ENCODE measurements around the gene LIN7B. TPM values are rescaled to one million over a fixed set of nuclear protein-coding genes. Genes with fewer than 3 reads are reported as not detected.

The LIN7B gene
- total and polyA plus RNA-seq, 2 of the 13 experiments (the other 11 are each of a cell fraction or from before 2014, with no cell fraction given): 5.3 to 7.6 TPM

GRCh38 chr19:49114630-49115363, 627 bp downstream of the LIN7B start (continued):
- no peak for TF ChIP-seq ZNF563 (CRISPR knock-in tag; IDR thresholded peaks at IDR 0.05)
- TF ChIP-seq ZNF224 (CRISPR knock-in tag; IDR thresholded peaks at IDR 0.05): no peak
- TF ChIP-seq U2AF2 (IDR thresholded peaks at IDR 0.05; ENCODE audit: low read depth, low read length): no peak
- no peak for TF ChIP-seq ZNF260 (CRISPR knock-in tag; IDR thresholded peaks at IDR 0.05; ENCODE audit: borderline replicate concordance, low read depth)
- no peak for TF ChIP-seq ATAD3A (CRISPR knock-in tag; IDR thresholded peaks at IDR 0.05)
- TF ChIP-seq ZNF543 (CRISPR knock-in tag; IDR thresholded peaks at IDR 0.05): no peak
- no peak for TF ChIP-seq RXRB (CRISPR knock-in tag; IDR thresholded peaks at IDR 0.05; ENCODE audit: borderline replicate concordance)
- TF ChIP-seq ZKSCAN1 (IDR thresholded peaks at IDR 0.05; ENCODE audit: low read length): no peak
- TF ChIP-seq PREB (CRISPR knock-in tag; IDR thresholded peaks at IDR 0.05): no peak
- no peak for TF ChIP-seq ZMYM3 (CRISPR knock-in tag; IDR thresholded peaks at IDR 0.05)
- no peak; the same call in 1 of the 2 replicates for TF ChIP-seq NRL (CRISPR knock-in tag; IDR thresholded peaks at IDR 0.05; ENCODE audit: borderline replicate concordance)
- TF ChIP-seq HES4 (CRISPR knock-in tag; IDR thresholded peaks at IDR 0.05; ENCODE audit: borderline replicate concordance): no peak
- no peak for TF ChIP-seq AKNA (CRISPR knock-in tag; IDR thresholded peaks at IDR 0.05; ENCODE audit: borderline replicate concordance)
- no peak for TF ChIP-seq BORCS8-MEF2B (CRISPR knock-in tag; IDR thresholded peaks at IDR 0.05)
- TF ChIP-seq HMG20A (CRISPR knock-in tag; IDR thresholded peaks at IDR 0.05; ENCODE audit: borderline replicate concordance): no peak
- TF ChIP-seq BCL6 (CRISPR knock-in tag; IDR thresholded peaks at IDR 0.05): no peak
- TF ChIP-seq TRAFD1 (CRISPR knock-in tag; IDR thresholded peaks at IDR 0.05; ENCODE audit: borderline replicate concordance): no peak
- TF ChIP-seq ZNF343 (CRISPR knock-in tag; IDR thresholded peaks at IDR 0.05): no peak
- no peak for TF ChIP-seq ZBTB34 (CRISPR knock-in tag; IDR thresholded peaks at IDR 0.05)
- no peak for TF ChIP-seq ZNF30 (CRISPR knock-in tag; IDR thresholded peaks at IDR 0.05)
- no peak for TF ChIP-seq ZNF75D (CRISPR knock-in tag; IDR thresholded peaks at IDR 0.05; ENCODE audit: borderline replicate concordance)

All from HepG2 (cell line).